Central memory CD4-positive, alpha-beta T cell (primary cell): ENCODE measurements around the gene TRIP4.
"Not testable (repeated sequence)": the region's sequence is repeated elsewhere in the genome, so short reads cannot be mapped to it uniquely, and the experiment has no call there.

ENCODE experiments used
- DNase-seq: peaks from one replicate; pipeline ENCODE4 v3.0.0; 2022
- total RNA-seq, 3 experiments: gene quantifications; one replicate each; lab custom pipeline; 2026; lab: John Stamatoyannopoulos, UW

Gene TRIP4
- 14.9 to 18.2 (median 17.5) reads per million in 3 experiments for total RNA-seq

- DNase-seq: peak; percentile 96
Observed at GRCh38 chr15:64387562-64388168, at the start of gene TRIP4. Gene TRIP4, plus strand, starts transcription at chr15:64387836. Its CDS starts 28 bp downstream, at chr15:64387864.

GRCh38 chr15:64340355-64340754 lies 47.3 kb upstream of the TRIP4 start:
- no peak for DNase-seq

GRCh38 chr15:64341961-64342360 lies 45.7 kb upstream of the TRIP4 start:
- DNase-seq: no peak

GRCh38 chr15:64343222-64343621 lies 44.4 kb upstream of the TRIP4 start:
- DNase-seq: no peak

GRCh38 chr15:64343841-64344240 lies 43.8 kb upstream of the TRIP4 start:
- DNase-seq: no peak

- DNase-seq: no peak
Observed at GRCh38 chr15:64344651-64345294, 42.9 kb upstream of the TRIP4 start.

- DNase-seq: not testable (repeated sequence)
Observed at GRCh38 chr15:64346242-64346641, 41.4 kb upstream of the TRIP4 start.

GRCh38 chr15:64348455-64348854 lies 39.2 kb upstream of the TRIP4 start:
- DNase-seq: no peak

- no peak for DNase-seq
Observed at GRCh38 chr15:64349375-64349774, 38.3 kb upstream of the TRIP4 start.

- DNase-seq: no peak
Observed at GRCh38 chr15:64351265-64351664, 36.4 kb upstream of the TRIP4 start.

- no peak for DNase-seq
Observed at GRCh38 chr15:64354688-64355344, 32.8 kb upstream of the TRIP4 start.

- peak; percentile 4 for DNase-seq
Observed at GRCh38 chr15:64355348-64355943, 32.2 kb upstream of the TRIP4 start.

GRCh38 chr15:64355944-64356709 lies 31.5 kb upstream of the TRIP4 start, which contains the start of gene CSNK1G1:
Gene CSNK1G1, minus strand, starts transcription at chr15:64356173. Its CDS starts 55,674 bp downstream, at chr15:64300499.
- DNase-seq: peak; percentile 90

GRCh38 chr15:64356710-64357040 lies 31.0 kb upstream of the TRIP4 start:
- no peak for DNase-seq

- DNase-seq: no peak
Observed at GRCh38 chr15:64361259-64361658, 26.4 kb upstream of the TRIP4 start.

GRCh38 chr15:64369078-64369607 lies 18.5 kb upstream of the TRIP4 start:
- no peak for DNase-seq

GRCh38 chr15:64371383-64371782 lies 16.3 kb upstream of the TRIP4 start:
- not testable (repeated sequence) for DNase-seq

- no peak for DNase-seq
Observed at GRCh38 chr15:64373360-64373759, 14.3 kb upstream of the TRIP4 start.

GRCh38 chr15:64379216-64379960 lies 8.2 kb upstream of the TRIP4 start:
- no peak for DNase-seq

GRCh38 chr15:64380130-64380870 lies 7.3 kb upstream of the TRIP4 start:
- DNase-seq: not testable (repeated sequence)
